SK-N-SH (cell line): Measurements from ENCODE around the gene RRP15. TPM values are rescaled to one million over a fixed set of nuclear protein-coding genes. Genes with fewer than 3 reads are reported as not detected.

Source experiments
- CTCF ChIA-PET: fragments of 300-600, 350-600 bp; formaldehyde crosslinking; extraction: SDS; loops from one replicate; lab custom pipeline; 2021; lab: Yijun Ruan, JAX
- POLR2A ChIA-PET: fragments of 350-600 bp; sonication (Branson Sonifier 250); formaldehyde crosslinking; extraction: SDS; loops from one replicate; lab custom pipeline; 2020; ENCODE audit warnings: antibody characterized with exemption, inconsistent platforms; lab: Yijun Ruan, JAX
- DNase-seq: peaks from one replicate; pipeline ENCODE4 v3.0.0; 2012
- H2AFZ ChIP-seq: fragments of 200-600 bp; sonication (generic); 2 replicates; pipeline ENCODE4 v1.8.1; 2016; ENCODE audit warnings: antibody characterized with exemption, mild to moderate bottlenecking, low read depth
- H3F3A ChIP-seq: fragments of 200-600 bp; sonication (generic); replicated peaks from 2 replicates; pipeline ENCODE3; 2016; ENCODE audit warnings: antibody characterized with exemption, mild to moderate bottlenecking; ENCODE audit not compliant: insufficient read depth
- H3K27ac ChIP-seq, 2 experiments: fragments of 200-500 bp in 1 of 2; fragments of 200-600 bp in 1 of 2; sonication (Bioruptor generic) in 1 of 2; sonication (generic), shearing (Covaris generic) in 1 of 2; 2 replicates each; pipeline versions ENCODE4 v1.5.1 to v1.6.1; 2014 to 2016; ENCODE audit warnings: low read depth in 2 of 2, inconsistent platforms in 1 of 2, low read length in 1 of 2, mild to moderate bottlenecking in 1 of 2, mixed read lengths in 1 of 2
- H3K27me3 ChIP-seq: fragments of 200-600 bp; sonication (generic), shearing (Covaris generic); 2 replicates; pipeline ENCODE4 v1.6.1; 2016; ENCODE audit warnings: mixed run types; ENCODE audit not compliant: insufficient read depth
- H3K36me3 ChIP-seq, 2 experiments: fragments of 200-500 bp in 1 of 2; fragments of 200-600 bp in 1 of 2; sonication (Bioruptor generic) in 1 of 2; sonication (generic) in 1 of 2; replicated peaks in 1 of 2; 2 replicates each; pipeline versions ENCODE3 to v1.5.1; 2014 to 2016; ENCODE audit warnings: low read length in 1 of 2, mild to moderate bottlenecking in 1 of 2; ENCODE audit not compliant: insufficient read depth in 2 of 2, control insufficient read depth in 1 of 2
- H3K4me1 ChIP-seq, 2 experiments: fragments of 200-500 bp in 1 of 2; fragments of 200-600 bp in 1 of 2; sonication (Bioruptor generic) in 1 of 2; sonication (generic), shearing (Covaris generic) in 1 of 2; 2 replicates each; pipeline versions ENCODE4 v1.5.1 to v1.6.1; 2014 to 2016; ENCODE audit warnings: low read depth in 1 of 2, low read length in 1 of 2, mixed run types in 1 of 2; ENCODE audit not compliant: insufficient read depth in 2 of 2, control insufficient read depth in 1 of 2
- H3K4me2 ChIP-seq: fragments of 200-600 bp; sonication (generic), shearing (Covaris generic); 2 replicates; pipeline ENCODE4 v1.6.1; 2017; ENCODE audit warnings: mixed run types
- H3K4me3 ChIP-seq, 2 experiments: fragments of 200-500 bp in 1 of 2; fragments of 200-600 bp in 1 of 2; sonication (Bioruptor generic) in 1 of 2; sonication (generic), shearing (Covaris generic) in 1 of 2; 2 replicates each; pipeline versions ENCODE4 v1.5.1 to v1.8.1; 2014 to 2016; ENCODE audit warnings: low read depth in 2 of 2, inconsistent platforms in 1 of 2, low read length in 1 of 2, mild to moderate bottlenecking in 1 of 2, mixed read lengths in 1 of 2, moderate library complexity in 1 of 2
- H3K79me2 ChIP-seq: fragments of 200-600 bp; sonication (generic); 2 replicates; pipeline ENCODE4 v1.8.1; 2017; ENCODE audit warnings: mild to moderate bottlenecking; ENCODE audit not compliant: insufficient read depth
- H3K9ac ChIP-seq: fragments of 200-600 bp; sonication (generic); 2 replicates; pipeline ENCODE4 v1.6.1; 2017; ENCODE audit warnings: mixed run types
- H3K9me2 ChIP-seq: fragments of 200-600 bp; sonication (generic); 2 replicates; pipeline ENCODE4 v1.6.1; 2017; ENCODE audit warnings: mixed run types
- H3K9me3 ChIP-seq: fragments of 200-600 bp; sonication (generic); 2 replicates; pipeline ENCODE4 v1.6.1; 2017; ENCODE audit warnings: mixed run types, mild to moderate bottlenecking, moderate library complexity
- H4K20me1 ChIP-seq: fragments of 200-600 bp; sonication (generic); 2 replicates; pipeline ENCODE4 v1.6.1; 2017; ENCODE audit warnings: mild to moderate bottlenecking, mixed run types; ENCODE audit not compliant: insufficient read depth
- CHD2 ChIP-seq: fragments of 150-350 bp; IDR thresholded peaks from 2 replicates; pipeline ENCODE4 v1.6.1; 2018; ENCODE audit warnings: low read length; ENCODE audit not compliant: partially characterized antibody
- ELF1 ChIP-seq: IDR thresholded peaks from 2 replicates; pipeline ENCODE4 v1.4.0; 2012
- EP300 ChIP-seq, 2 experiments: IDR thresholded peaks; 2 replicates each; pipeline versions ENCODE4 v1.4.0 to v1.6.1; 2012; ENCODE audit warnings: borderline replicate concordance in 1 of 2, low read depth in 1 of 2, low read length in 1 of 2
- FOXJ3 ChIP-seq: sonication (generic); formaldehyde crosslinking; IDR thresholded peaks from 2 replicates; pipeline ENCODE4 v1.5.1; 2020; ENCODE audit warnings: mild to moderate bottlenecking, missing genetic modification reagents
- FOXM1 ChIP-seq: IDR thresholded peaks from 2 replicates; pipeline ENCODE4 v1.4.0; 2012; ENCODE audit warnings: low read depth, mild to moderate bottlenecking
- MEF2A ChIP-seq: IDR thresholded peaks from 2 replicates; pipeline ENCODE4 v1.4.0; 2012; ENCODE audit warnings: low read depth, borderline replicate concordance
- NRF1 ChIP-seq: IDR thresholded peaks from 2 replicates; pipeline ENCODE4 v1.6.1; 2012; ENCODE audit warnings: low read depth, mild to moderate bottlenecking, low read length
- POLR2AphosphoS5 ChIP-seq: IDR thresholded peaks from 2 replicates; pipeline ENCODE4 v1.6.1; 2012; ENCODE audit warnings: low read depth, low read length
- RAD21 ChIP-seq: IDR thresholded peaks from 2 replicates; pipeline ENCODE4 v1.6.1; 2012; ENCODE audit warnings: mild to moderate bottlenecking, low read length
- RFX5 ChIP-seq: IDR thresholded peaks from 2 replicates; pipeline ENCODE4 v1.6.1; 2012; ENCODE audit warnings: mild to moderate bottlenecking, improper control_type of control experiment, low read length
- RXRA ChIP-seq: IDR thresholded peaks from 2 replicates; pipeline ENCODE4 v1.4.0; 2012; ENCODE audit warnings: low read depth, mild to moderate bottlenecking, borderline replicate concordance
- SIN3A ChIP-seq: IDR thresholded peaks from 2 replicates; pipeline ENCODE4 v1.6.1; 2012; ENCODE audit warnings: low read depth, mild to moderate bottlenecking, low read length, moderate library complexity, borderline replicate concordance
- TAF1 ChIP-seq: IDR thresholded peaks from 2 replicates; pipeline ENCODE4 v1.6.1; 2012; ENCODE audit warnings: low read depth, mild to moderate bottlenecking, low read length, moderate library complexity, borderline replicate concordance
- TCF12 ChIP-seq: IDR thresholded peaks from 2 replicates; pipeline ENCODE4 v1.4.0; 2012
- YY1 ChIP-seq: IDR thresholded peaks from 2 replicates; pipeline ENCODE4 v1.4.0; 2012; ENCODE audit warnings: low read depth, mild to moderate bottlenecking
- WGBS: methylation state at CpG from one replicate; pipeline ENCODE4 v1.1.6; 2017; ENCODE audit warnings: low lambda C conversion rate; 5-methylcytosine and 5-hydroxymethylcytosine counted together
- polyA plus RNA-seq, 3 experiments: library from polyadenylated mRNA; depleted of rRNA; stranded (reverse); fragments of >200 nt; gene quantifications; 2 replicates each; pipeline ENCODE4 v1.2.3, GENCODE V29; 2012
- TF ChIP-seq, protein P1 (sequence below): fragments of 150-350 bp; IDR thresholded peaks from 2 replicates; pipeline ENCODE4 v1.6.1; 2017; ENCODE audit warnings: antibody characterized with exemption, low read length, low read depth, borderline replicate concordance
- TF ChIP-seq, protein P2 (sequence below): fragments of 150-350 bp; IDR thresholded peaks from 2 replicates; pipeline ENCODE4 v1.6.1; 2016; ENCODE audit warnings: mild to moderate bottlenecking, low read depth, low read length
- TF ChIP-seq, protein P3 (sequence below): fragments of 200-600 bp; sonication (generic); IDR thresholded peaks from 2 replicates; pipeline ENCODE4 v1.6.1; 2017; ENCODE audit warnings: antibody characterized with exemption, mild to moderate bottlenecking, moderate library complexity
- TF ChIP-seq, protein P4 (sequence below): IDR thresholded peaks from 2 replicates; pipeline ENCODE4 v1.4.0; 2012; ENCODE audit warnings: low read depth
- TF ChIP-seq, protein P5 (sequence below): IDR thresholded peaks from 2 replicates; pipeline ENCODE4 v1.4.0; 2012; ENCODE audit warnings: low read depth, borderline replicate concordance

RRP15 gene
- polyA plus RNA-seq, 1 of the 3 experiments (the other 2 are of a cell fraction): 2.1 TPM

DNA sequence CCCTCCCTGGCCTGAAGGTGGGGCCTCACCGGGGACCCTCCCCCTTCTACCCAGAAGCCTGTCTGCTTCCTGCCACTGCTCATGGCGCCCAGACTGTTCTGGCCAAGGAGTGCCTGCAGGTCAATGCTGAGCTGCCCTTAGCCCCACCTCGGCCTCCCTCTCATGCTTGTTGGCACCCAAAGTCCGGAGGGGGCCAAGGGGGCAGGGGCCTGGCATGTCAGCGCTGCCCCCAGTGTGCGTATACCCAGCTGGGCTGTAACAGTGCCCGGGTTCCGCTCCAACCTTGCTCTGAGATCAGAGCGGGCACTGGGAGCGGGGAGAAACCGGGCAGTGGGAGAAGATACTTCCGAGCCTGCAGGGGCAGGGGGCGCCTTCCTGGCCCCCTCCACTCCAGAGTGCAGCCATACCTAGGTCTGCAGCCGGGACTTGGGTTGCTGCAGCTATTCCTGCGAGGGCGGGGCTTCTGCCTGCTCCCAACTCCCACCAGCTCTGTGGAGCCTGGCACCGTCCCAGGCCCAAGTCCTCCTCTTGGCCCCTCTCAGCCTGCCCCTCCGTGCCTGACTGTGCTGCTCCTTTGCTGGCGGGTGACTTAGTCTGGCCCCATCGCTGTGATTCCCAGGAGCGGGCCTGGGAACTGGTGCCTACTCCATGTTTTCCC, 38.6 kb downstream of the RRP15 start:
- no peaks in the 10 kb centered on the region for H3K79me2 ChIP-seq
- H2AFZ ChIP-seq: no peak overlapping the region
- POLR2A ChIA-PET: no interaction called here
- no peaks in the 10 kb centered on the region for H3K27me3 ChIP-seq
- DNase-seq: no peak
- H3K9me3 ChIP-seq: no peaks in the 10 kb centered on the region
- no peak overlapping the region for H3K4me2 ChIP-seq
- TF ChIP-seq POLR2AphosphoS5: no peak
- TF ChIP-seq RXRA: no peak
- no peak for TF ChIP-seq RFX5
- TF ChIP-seq, protein P1, sequence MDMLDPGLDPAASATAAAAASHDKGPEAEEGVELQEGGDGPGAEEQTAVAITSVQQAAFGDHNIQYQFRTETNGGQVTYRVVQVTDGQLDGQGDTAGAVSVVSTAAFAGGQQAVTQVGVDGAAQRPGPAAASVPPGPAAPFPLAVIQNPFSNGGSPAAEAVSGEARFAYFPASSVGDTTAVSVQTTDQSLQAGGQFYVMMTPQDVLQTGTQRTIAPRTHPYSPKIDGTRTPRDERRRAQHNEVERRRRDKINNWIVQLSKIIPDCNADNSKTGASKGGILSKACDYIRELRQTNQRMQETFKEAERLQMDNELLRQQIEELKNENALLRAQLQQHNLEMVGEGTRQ: no peak
- TF ChIP-seq, protein P2, sequence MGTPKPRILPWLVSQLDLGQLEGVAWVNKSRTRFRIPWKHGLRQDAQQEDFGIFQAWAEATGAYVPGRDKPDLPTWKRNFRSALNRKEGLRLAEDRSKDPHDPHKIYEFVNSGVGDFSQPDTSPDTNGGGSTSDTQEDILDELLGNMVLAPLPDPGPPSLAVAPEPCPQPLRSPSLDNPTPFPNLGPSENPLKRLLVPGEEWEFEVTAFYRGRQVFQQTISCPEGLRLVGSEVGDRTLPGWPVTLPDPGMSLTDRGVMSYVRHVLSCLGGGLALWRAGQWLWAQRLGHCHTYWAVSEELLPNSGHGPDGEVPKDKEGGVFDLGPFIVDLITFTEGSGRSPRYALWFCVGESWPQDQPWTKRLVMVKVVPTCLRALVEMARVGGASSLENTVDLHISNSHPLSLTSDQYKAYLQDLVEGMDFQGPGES: no peak
- TF ChIP-seq MEF2A: no peak
- TF ChIP-seq TAF1: no peak
- no peak for TF ChIP-seq ELF1
- TF ChIP-seq FOXJ3: no peak
- no peak for TF ChIP-seq CHD2
- TF ChIP-seq TCF12: no peak
- TF ChIP-seq, protein P3, sequence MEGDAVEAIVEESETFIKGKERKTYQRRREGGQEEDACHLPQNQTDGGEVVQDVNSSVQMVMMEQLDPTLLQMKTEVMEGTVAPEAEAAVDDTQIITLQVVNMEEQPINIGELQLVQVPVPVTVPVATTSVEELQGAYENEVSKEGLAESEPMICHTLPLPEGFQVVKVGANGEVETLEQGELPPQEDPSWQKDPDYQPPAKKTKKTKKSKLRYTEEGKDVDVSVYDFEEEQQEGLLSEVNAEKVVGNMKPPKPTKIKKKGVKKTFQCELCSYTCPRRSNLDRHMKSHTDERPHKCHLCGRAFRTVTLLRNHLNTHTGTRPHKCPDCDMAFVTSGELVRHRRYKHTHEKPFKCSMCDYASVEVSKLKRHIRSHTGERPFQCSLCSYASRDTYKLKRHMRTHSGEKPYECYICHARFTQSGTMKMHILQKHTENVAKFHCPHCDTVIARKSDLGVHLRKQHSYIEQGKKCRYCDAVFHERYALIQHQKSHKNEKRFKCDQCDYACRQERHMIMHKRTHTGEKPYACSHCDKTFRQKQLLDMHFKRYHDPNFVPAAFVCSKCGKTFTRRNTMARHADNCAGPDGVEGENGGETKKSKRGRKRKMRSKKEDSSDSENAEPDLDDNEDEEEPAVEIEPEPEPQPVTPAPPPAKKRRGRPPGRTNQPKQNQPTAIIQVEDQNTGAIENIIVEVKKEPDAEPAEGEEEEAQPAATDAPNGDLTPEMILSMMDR: no peak
- no peak for TF ChIP-seq FOXM1
- TF ChIP-seq, protein P4, sequence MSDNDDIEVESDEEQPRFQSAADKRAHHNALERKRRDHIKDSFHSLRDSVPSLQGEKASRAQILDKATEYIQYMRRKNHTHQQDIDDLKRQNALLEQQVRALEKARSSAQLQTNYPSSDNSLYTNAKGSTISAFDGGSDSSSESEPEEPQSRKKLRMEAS: no peak
- TF ChIP-seq YY1: no peak
- TF ChIP-seq EP300 (IDR thresholded peaks at IDR 0.05; ENCODE audit: borderline replicate concordance in 1 of 2, low read depth in 1 of 2, low read length in 1 of 2): no peak
- TF ChIP-seq, protein P5, sequence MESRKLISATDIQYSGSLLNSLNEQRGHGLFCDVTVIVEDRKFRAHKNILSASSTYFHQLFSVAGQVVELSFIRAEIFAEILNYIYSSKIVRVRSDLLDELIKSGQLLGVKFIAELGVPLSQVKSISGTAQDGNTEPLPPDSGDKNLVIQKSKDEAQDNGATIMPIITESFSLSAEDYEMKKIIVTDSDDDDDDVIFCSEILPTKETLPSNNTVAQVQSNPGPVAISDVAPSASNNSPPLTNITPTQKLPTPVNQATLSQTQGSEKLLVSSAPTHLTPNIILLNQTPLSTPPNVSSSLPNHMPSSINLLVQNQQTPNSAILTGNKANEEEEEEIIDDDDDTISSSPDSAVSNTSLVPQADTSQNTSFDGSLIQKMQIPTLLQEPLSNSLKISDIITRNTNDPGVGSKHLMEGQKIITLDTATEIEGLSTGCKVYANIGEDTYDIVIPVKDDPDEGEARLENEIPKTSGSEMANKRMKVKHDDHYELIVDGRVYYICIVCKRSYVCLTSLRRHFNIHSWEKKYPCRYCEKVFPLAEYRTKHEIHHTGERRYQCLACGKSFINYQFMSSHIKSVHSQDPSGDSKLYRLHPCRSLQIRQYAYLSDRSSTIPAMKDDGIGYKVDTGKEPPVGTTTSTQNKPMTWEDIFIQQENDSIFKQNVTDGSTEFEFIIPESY: no peak
- no peak for TF ChIP-seq SIN3A
- no peak for TF ChIP-seq RAD21
- no peak for TF ChIP-seq NRF1
- 96% methylated on average over 13 of the region's 21 CpGs for WGBS
- no peak overlapping the region for H3K9ac ChIP-seq
- no peaks in the 10 kb centered on the region for H3K9me2 ChIP-seq
- CTCF ChIA-PET: no interaction called here
- H3F3A ChIP-seq: no peaks in the 10 kb centered on the region
- no peaks in the 10 kb centered on the region for H4K20me1 ChIP-seq
- H3K27ac ChIP-seq: no peak overlapping the region
- H3K4me3 ChIP-seq: no peak overlapping the region
- H3K4me1 ChIP-seq: no peaks in the 10 kb centered on the region; a peak in 1 of 4 replicates
- peaks cover 8 to 29% of the 10 kb centered on the region in 2 experiments for H3K36me3 ChIP-seq
